Gastrocnemius medialis (tissue), 4 donors: ENCODE results near the gene RXRG.

ENCODE experiments used
- POLR2A ChIP-seq, 2 donors: fragments of 450-650 bp; IDR thresholded peaks; one replicate each; pipeline ENCODE4 v1.6.1; 2017; ENCODE audit warnings: antibody characterized with exemption in 2 of 2, mild to moderate bottlenecking in 2 of 2, moderate library complexity in 2 of 2
- TF ChIP-seq, protein P1 (sequence below), 5 experiments: fragments of 450-650 bp in 3 of 5; fragments of 200-600 bp in 2 of 5; sonication (generic) in 2 of 5; IDR thresholded peaks in 4 of 5; conservative IDR thresholded peaks in 1 of 5; 1 replicate in 4 of 5; 2 replicates in 1 of 5; pipeline ENCODE4 v1.5.1; 2016 to 2019; ENCODE audit warnings: antibody characterized with exemption in 5 of 5, mild to moderate bottlenecking in 3 of 5, moderate library complexity in 3 of 5

- no peak for TF ChIP-seq POLR2A (IDR thresholded peaks at IDR 0.05)
- TF ChIP-seq, protein P1, sequence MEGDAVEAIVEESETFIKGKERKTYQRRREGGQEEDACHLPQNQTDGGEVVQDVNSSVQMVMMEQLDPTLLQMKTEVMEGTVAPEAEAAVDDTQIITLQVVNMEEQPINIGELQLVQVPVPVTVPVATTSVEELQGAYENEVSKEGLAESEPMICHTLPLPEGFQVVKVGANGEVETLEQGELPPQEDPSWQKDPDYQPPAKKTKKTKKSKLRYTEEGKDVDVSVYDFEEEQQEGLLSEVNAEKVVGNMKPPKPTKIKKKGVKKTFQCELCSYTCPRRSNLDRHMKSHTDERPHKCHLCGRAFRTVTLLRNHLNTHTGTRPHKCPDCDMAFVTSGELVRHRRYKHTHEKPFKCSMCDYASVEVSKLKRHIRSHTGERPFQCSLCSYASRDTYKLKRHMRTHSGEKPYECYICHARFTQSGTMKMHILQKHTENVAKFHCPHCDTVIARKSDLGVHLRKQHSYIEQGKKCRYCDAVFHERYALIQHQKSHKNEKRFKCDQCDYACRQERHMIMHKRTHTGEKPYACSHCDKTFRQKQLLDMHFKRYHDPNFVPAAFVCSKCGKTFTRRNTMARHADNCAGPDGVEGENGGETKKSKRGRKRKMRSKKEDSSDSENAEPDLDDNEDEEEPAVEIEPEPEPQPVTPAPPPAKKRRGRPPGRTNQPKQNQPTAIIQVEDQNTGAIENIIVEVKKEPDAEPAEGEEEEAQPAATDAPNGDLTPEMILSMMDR (IDR thresholded peaks at IDR 0.05 in 4 of 5, conservative IDR thresholded peaks at IDR 0.05 in 1 of 5) = no peak
These were observed 48.0 kb upstream of the RXRG start for GRCh38 chr1:165492845-165493373.
